GM03348 (cell line): ENCODE data around the gene NISCH.

Experiments
- DNase-seq: peaks from one replicate; pipeline ENCODE4 v3.0.0; 2012; ENCODE audit warnings: low spot score

NISCH gene

GRCh38 chr3:52490939-52491526 is 35.6 kb downstream of the NISCH start:
- DNase-seq: no peak

GRCh38 chr3:52492059-52492458 is 36.7 kb downstream of the NISCH start:
- no peak for DNase-seq

- DNase-seq: no peak
Observed at GRCh38 chr3:52493232-52494017, 38.0 kb downstream of the NISCH start.

GRCh38 chr3:52494445-52494844 is 39.0 kb downstream of the NISCH start:
- no peak for DNase-seq

GRCh38 chr3:52494886-52495495 is 39.6 kb downstream of the NISCH start, which contains the start of gene STAB1:
STAB1 (plus strand) TSS chr3:52495338; CDS start chr3:52495414, 76 bp downstream.
- no peak for DNase-seq

- peak; percentile 75 for DNase-seq
Observed at GRCh38 chr3:52495777-52496602, 40.6 kb downstream of the NISCH start.

- peak; percentile 93 for DNase-seq
Observed at GRCh38 chr3:52498137-52499054, 43.0 kb downstream of the NISCH start.

GRCh38 chr3:52501046-52501445 is 45.6 kb downstream of the NISCH start:
- DNase-seq: no peak

- no peak for DNase-seq
Observed at GRCh38 chr3:52502001-52502400, 46.6 kb downstream of the NISCH start.

GRCh38 chr3:52502808-52503350 is 47.5 kb downstream of the NISCH start:
- no peak for DNase-seq

- no peak for DNase-seq
Observed at GRCh38 chr3:52503788-52504424, 48.5 kb downstream of the NISCH start.

GRCh38 chr3:52504977-52505376 is 49.6 kb downstream of the NISCH start:
- DNase-seq: no peak

- no peak for DNase-seq
Observed at GRCh38 chr3:52506266-52506966, 51.0 kb downstream of the NISCH start.

GRCh38 chr3:52507359-52507758 is 52.0 kb downstream of the NISCH start:
- DNase-seq: no peak

GRCh38 chr3:52509753-52510328 is 54.4 kb downstream of the NISCH start:
- DNase-seq: no peak

- no peak for DNase-seq
Observed at GRCh38 chr3:52511509-52511908, 56.1 kb downstream of the NISCH start.

- DNase-seq: no peak
Observed at GRCh38 chr3:52512105-52512504, 56.7 kb downstream of the NISCH start.

GRCh38 chr3:52512727-52513126 is 57.3 kb downstream of the NISCH start:
- no peak for DNase-seq

- no peak for DNase-seq
Observed at GRCh38 chr3:52513281-52513680, 57.9 kb downstream of the NISCH start.
